CD4-positive, alpha-beta T cell treated with Interleukin-17A for 1 hour (primary cell): ENCODE measurements around the gene MYO10.
"Not testable (repeated sequence)": the region's sequence is repeated elsewhere in the genome, so short reads cannot be mapped to it uniquely, and the experiment has no call there.

Experiments used
- DNase-seq: peaks from one replicate; pipeline ENCODE4 v3.0.0-alpha.2; 2020

MYO10 gene

DNA sequence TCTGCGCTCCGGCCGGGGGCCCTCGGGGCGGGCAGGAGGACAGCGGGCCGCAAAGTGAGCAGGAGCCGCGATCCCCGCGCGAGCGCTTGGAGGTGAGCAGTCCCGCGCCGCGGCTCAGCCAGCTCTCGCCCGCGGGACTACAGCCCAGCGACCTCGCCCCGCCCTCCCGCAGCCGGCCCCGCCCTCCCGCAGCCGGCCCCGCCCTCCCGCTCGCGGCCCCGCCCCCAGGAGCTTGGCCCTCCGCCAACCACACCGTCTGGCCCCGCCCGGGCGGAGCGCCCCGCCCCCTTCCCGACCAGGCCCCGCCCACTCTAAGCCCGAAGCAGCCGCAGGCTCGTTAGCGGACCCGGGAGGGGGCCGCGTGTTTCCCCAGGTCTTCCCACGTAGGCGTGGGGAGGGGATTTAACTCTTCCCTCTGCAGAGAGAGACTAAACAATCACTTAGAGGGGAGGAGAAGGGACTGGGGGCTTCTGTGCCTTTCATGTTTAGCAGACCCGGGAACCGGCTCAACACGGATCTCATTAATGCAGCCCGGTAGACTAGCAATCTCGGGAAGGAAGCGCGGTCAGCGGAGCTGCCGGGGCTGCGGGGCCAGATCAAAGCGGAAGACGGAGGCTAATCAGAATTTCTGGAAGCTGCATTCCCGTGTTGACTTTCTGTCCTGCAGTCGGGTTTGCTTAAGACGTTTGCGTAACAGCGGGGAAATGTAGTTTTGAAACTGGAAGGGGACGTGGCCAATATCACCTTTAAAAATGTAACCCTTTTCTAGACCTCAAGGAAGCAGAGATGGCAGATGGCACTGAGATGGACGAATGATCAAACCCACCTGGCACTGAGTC, at the start of gene MYO10:
Gene MYO10, minus strand, starts transcription at position 139 of the 839 bp plus-strand sequence. CDS start 480 bp downstream, outside the sequence.
- DNase-seq: peak; percentile 3

DNA sequence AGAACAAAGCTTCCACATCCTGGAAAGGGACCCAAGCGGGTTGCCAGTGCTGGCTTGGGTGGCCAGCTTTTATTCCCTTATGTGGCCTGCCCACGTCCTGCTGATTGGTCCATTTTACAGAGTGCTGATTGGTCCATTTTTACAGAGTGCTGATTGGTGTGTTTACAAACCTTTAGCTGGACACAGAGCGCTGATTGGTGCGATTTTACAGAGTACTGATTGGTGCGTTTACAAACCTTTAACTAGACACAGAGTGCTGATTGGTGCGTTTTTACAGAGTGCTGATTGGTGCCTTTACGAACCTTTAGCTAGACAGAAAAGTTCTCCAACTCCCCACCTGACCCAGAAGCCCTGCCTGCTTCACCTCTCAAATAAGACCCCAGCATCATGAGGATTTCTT, 49.2 kb upstream of the MYO10 start:
- not testable (repeated sequence) for DNase-seq

DNA sequence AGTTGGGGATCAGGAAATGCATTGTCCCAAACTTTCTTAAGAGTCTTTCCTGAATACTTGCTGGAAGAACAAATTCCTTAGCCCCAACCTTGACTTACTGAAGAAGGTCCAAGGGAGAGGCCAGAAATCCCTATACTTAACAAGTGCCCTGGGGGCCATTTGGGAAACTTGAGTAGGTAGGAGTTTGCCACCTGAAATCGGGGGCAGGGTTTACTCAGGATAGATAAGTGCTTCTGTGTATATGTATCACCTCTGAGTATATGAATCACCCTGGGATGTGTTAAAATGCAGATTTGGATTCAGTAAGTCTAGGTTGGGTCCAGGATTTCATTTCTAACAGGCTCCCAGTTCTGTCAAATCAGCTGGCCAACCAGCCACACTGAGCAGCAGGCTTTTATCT, 47.9 kb upstream of the MYO10 start:
- no peak for DNase-seq

DNA sequence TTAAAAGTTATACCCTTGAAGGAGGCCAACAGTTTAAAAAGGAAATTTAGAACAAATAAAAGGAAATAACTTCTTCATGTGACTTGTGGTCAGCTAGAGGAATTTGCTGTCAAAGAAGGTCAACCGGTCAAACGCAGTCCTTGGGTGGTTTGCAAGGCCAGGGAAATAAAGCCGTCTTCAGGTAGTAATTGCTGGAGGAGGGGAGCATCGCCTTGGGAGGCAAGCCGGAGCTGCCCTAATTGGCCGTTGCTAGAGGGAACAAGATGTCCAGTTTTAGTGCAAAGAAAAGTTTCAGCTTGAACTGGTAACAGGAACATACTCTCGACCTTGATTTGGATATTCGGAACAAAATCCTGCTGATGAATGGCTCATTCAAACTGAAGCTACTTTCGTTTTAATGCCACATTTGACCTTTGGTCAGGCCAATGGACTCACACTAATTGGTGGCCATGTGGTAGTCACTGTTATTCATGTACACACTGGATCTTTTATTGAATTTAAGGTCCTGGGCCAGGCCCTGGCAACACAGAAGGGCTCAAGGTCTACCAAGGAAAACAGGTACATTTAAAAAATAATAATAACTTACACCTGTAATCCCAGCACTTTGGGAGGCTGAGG, 47.0 kb upstream of the MYO10 start:
- DNase-seq: no peak

DNA sequence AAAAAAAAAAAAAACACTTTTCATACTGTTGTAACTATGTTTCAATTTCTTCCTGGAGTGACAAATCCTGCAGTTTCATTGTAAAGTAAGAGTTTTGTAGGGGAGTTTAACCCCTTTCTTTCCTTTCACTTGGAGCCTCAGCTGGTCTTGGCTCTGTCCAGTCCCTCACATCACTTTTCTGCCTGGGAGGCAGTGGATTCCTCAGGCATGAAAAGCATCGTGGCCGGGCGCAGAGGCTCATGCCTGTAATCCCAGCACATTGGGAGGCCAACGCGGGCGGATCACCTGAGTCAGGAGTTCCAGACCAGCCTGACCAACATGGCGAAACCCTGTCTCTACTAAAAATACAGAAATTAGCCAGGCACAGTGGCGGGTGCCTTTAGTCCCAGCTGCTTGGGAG, 45.6 kb upstream of the MYO10 start:
- DNase-seq: no peak

DNA sequence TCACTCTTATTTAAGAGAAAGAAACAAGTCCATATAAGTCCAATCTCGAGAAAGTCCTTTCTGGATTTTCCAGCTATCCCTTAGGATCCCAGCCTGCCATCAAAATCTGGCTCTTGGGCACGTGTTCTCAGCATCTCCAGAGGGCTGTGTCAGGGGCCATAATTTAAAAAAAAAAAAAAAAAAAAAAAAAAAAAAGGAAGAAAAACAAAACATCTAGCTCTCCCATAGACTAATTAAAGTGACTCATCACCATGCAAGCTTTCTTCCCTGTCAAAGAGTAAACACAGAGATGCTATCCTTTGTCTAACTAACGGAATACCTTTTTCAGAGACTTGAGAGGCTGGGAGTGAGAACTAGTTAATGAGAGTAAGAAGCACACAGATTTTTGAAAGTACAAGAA, 44.9 kb upstream of the MYO10 start:
- DNase-seq: no peak

DNA sequence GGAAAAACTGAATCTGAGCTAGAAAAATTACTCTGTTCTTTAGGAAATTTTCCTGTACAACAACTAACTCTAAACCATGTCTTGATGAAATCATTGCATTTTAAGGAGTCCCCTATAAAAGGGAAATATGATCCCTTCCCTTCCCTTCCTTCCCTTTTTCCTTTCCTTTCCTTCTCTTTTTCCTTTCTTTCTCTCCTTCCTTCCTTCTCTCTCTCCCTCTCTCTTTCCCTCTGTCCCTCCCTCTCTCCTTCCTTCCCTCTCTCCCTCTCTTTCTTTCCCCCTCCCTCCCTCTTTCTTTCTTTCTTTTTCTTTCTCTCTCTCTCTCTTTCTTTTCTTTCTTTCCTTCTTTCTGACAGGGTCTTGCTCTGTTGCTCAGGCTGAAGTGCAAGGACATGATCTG, 42.2 kb upstream of the MYO10 start:
- no peak for DNase-seq

DNA sequence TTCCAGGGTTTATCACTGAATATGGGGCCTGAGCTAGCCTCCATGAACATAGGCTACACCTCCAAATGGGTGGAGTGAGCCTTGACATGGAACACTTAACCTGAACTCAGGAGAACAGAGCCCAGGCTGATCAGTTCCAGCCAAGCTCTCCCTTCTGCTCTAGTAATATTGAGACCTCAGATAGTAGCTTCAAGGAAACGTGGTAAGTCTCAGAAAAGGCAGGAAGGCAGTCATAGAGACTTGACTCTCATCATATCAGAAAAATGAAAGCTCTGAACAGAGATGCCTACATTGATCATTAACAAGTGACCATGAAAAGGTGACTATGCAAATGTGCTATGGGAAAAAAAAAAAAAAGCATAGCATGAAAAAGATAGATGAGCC, 40.5 kb upstream of the MYO10 start:
- DNase-seq: no peak

DNA sequence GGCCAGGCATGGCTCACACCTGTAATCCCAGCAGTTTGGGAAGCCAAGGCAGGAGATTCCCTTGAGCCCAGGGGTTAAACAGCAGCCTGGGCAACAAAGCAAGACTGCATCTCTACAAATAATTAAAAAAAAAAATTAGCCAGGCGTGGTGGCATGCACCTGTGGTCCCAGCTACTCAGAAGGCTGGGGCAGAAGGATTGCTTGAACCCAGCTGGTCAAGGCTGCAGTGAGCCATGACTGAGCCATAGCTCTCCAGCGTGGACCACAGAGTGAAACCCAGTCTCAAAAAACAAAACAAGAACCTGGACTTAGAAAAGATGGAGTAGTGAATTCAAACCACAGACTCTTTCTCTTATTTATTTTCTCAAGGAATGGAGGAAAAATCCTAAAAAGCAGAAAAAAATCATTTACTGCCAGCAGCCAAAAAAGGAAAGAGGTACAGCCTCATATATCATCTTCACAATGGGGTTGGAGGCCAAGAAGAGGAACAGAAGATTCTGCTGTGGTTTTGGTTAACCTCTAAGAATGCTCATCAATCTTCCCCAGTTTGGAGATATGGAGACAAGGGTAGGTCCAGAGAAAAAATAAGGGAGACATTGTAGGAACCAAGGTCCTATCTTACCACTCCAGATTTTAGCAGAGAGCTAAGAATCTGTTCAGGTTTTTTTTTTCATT, 40.0 kb upstream of the MYO10 start:
- no peak for DNase-seq

DNA sequence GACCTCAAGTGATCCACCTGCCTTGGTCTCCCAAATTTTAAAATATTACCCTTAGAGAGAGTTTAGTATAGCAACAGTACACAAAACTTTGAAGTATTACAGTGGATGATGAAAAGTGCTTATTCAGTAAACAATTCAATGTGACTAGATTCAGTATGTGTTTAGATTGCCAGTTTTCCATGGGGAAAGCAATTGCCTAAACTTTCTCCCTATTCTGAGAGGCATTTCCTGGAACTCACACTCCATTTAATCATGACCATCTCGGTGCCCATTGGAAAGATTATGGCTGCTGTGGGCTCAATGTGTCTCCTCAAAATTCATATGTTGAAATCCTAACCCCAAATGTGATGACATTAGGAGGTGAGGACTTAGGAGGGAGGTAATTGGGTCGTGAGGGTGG, 38.9 kb upstream of the MYO10 start:
- DNase-seq: no peak

DNA sequence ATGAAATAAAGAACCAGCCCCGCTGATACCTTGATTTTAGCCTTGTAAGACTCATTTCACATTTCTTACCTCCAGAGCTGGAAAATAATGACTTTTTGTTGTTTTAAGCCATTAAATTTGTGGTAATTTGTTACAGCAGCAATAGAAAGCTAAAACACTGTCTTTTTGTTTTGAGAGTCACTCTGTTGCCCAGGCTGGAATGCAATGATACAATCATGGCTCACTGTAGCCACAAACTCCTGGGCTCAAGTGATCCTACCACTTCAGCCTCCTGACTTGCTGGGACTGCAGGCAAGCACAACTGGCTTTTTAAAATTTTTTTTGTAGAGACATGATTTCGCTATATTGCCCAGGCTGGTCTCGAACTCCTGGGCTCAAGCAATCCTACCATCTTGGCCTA, 34.7 kb upstream of the MYO10 start:
- DNase-seq: no peak

DNA sequence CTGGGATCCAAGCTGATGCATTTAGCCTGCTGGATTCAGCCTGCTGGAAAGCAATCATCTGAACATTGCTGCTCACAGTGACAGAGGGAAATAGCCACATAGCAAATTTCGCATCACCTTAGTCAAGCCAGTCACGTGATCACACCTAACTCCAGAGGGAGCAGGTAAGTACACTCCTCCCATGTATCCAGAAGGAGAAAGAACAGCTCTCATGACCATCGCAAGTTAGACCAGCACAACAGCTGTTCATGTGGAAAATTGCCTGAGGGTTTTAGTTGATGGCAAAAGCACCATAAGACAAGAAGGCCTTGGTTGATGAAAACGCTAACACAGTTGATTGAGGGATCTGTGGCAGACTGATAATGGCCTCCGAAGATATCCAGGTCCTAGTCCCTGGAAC, 34.2 kb upstream of the MYO10 start:
- no peak for DNase-seq

DNA sequence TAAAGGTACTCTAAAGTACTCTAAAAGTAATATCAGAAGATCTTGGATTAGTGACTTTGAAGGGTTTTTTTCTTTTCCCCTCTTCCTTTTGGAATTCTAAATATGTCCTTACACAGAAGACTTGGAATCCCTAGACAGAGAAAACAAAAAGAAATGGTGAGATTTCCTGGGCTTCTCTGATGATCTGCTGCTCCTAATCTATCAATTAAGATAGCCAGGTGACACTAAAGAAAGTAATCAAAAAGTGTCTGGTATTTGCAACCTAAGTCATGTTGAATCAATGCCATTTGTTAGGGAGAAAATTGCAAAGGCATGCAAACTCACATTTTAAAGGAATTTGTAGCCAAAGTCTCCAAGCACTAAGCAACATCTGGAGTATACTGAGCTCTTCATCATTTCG, 29.5 kb upstream of the MYO10 start:
- no peak for DNase-seq

DNA sequence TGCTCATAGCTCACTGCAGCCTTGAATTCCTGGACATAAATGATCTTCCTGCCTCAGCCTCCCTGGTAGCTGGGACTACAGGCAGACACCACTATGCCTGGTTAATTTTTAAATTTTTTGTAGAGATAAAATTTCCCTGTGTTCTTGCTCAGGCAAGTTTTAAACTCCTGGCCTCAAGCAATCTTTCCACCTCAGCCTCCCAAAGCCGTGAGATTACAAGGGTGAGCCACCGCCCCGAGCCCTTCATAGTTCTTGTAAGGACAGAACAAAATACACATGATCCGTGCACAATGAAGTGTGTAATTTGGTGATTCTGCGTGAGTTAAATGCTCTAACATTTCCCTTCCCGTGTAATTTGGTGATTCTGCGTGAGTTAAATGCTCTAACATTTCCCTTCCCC, 27.7 kb upstream of the MYO10 start:
- no peak for DNase-seq

DNA sequence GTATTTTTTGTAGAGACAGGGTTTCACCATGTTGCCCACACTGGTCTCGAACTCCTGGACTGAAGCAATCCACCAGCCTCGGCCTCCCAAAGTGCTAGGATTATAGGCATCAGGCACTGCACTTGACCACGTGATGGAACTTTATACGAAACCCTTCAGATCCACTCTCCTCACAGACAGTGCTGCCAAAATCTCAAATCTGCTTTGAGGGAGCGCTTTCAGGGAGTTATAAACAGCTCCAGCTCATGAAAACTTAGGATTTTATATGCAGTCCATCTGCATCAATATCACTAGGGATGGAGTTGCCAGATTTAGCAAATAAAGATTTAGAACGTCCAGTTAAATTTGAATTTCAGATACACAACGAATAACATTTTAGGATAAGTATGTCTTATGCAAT, 25.0 kb upstream of the MYO10 start:
- no peak for DNase-seq

DNA sequence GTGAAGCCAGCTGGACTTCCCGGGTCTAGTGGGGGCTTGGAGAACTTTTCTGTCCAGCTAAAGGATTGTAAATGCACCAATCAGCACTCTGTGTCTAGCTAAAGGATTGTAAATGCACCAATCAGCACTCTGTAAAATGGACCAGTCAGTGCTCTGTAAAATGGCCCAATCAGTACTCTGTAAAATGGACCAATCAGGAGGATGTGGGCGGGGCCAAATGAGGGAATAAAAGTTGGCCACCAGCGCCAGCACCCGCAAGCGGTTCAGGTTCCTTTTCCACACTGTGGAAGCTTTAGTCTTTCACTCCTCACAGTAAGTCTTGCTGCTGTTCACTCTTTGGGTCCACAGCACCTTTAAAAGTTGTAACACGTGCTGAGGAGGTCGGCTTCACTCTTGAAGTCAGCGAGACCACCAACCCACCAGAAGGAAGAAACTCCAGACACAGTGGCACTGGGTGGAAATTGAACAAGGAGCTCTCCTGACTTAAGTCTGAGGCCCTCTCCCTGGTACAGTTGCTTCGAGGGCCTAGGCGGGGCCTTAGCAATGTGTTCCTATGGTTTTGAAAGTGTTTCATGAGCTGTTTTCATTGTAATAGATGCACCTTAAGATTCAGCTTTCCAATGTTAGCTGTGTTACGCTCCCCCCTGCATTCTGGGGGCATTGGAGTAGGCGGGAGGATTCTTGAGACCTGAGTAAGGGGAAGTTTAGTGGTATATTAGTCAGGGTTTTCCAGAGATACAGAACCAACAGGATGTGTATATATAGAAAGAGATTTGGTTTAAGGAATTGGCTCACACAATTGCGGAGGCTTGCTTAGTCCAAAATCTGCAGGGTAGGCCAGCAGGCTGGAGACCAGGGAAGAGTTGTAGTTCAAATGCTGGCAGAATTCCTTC, 21.5 kb upstream of the MYO10 start:
- DNase-seq: no peak

DNA sequence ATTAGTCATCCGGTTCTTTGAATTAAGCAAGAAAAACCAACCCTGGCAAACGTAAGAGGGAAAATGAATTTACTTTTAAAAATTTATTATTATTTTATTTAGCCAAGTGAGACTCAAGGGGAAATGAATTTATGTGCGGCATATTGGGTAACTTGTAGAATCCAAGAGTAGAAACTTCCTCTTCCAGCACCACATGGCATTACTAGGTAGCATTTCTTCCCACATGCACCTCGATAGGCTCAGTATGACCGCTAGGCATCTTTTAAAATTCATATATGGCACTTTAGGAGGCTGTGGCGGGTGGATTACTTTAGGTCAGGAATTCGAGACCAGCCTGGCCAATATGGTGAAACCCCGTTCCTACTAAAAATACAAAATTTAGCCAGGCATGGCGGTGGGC, 17.6 kb upstream of the MYO10 start:
- no peak for DNase-seq

DNA sequence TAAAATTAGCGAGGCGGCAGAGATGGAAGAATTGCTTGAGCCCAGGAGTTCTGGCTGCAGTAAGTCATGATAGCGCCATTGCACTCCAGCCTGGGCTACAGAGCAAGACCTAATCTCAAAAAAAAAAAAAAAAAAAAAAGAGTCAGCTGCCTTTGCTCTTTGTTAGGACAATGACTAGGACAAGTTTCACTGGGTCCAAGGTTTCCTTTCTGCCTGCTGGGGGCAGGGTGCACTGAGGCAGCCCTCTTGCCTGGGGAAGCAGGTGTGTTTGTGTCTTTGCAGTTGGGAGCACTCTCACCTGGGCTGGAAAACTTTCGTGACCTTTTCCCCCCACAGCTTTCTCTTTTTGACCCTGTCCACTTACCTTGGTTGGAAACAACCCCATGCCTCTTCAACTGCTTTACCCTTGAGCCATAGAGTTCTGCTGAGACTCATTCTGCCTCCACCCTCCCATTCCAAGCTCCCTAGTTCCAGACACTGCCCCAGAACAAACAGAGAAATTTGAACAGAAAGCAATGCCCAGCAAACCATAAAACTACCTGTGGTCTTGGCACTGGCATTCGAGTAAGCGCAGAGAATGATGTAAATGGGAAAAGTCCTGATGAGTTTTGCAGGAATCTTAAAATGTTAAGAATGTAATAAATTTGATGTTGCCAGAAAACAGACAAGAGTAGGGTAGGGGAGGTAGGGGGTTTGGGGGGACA, 17.0 kb upstream of the MYO10 start:
- DNase-seq: no peak

DNA sequence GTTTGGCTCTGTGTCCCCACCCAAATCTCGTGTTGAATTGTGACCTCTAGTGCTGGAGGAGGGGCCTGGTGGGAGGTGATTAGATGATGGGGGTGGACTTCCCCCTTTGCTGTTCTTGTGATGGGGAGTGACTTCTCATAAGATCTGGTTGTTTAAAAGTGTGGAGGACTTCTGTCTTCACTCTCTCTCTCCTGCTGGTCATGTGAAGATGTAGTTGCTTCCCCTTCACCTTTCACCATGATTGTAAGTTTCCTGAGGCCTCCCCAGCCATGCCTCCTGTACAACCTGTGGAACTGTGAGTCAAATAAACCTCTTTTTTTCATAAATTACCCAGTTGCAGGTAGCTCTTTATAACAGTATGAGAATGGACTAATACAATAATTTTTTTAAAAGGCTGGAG, 10.6 kb upstream of the MYO10 start:
- no peak for DNase-seq

DNA sequence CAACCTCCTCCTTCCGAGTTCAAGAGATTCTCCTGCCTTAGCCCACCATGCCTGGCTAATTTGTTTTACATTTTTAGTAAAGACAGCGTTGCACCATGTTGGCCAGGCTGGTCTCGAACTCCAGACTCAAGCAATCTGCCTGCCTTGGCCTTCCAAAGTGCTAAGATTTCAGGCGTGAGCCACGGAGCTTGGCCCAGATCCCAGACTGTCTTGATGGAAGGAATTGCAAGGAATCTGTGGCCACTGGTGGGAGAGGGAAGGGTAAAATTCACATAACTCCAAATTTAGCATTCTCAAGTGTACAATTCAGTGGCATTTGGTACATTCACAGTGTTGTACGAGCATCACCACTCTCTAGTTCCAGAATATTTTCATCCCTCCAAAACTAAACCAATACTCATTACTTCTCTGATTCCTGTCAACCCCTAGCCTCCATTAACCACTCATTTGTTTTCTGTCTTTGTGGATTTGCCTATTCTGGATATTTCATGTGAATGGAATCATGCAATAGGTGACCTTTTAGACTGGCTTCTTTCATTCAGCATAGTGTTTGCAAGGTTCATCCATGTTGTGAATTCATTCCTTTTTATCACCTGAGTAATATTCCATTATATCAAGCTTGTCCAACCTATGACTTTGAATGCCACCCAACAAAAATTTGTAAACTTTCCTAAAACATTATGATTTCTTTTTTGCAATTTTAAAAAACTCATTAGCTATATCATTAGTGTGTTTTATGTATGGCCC, 8.9 kb upstream of the MYO10 start:
- DNase-seq: no peak

DNA sequence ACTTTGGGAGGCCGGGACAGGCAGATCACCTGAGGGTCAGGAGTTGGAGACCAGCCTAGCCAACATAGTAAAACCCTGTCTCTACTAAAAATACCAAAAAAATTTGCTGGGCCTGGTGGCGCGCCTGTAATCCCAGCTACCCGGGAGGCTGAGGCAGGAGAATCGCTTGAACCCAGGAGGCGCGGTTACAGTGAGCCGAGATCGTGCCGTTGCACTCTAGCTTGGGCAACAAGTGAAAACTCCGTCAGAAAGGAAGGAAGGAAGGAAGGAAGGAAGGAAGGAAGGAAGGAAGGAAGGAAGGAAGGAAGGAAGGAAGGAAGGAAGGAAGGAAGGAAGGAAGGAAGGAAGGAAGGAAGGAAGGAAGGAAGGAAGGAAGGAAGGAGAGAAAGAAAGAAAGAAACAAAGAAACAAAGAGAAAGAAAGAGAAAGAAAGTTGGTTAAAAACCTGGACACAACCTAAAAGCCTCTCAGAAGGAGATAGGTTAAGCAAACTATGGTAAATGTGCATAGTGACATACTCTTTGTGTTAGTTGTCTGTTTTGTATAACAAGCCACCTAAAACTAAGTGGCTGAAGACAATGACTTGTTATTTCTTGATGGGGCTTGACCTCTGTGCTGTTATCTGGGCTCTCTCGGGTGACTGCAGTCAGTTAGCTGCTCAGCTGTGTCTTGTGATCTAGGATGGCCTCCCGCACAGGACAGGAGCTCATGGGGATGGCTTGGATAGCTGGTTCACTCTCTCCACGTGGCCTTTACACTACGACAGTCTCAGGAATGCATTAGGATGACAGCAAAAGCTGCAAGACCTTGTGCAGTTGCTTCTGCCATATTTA, 8.0 kb upstream of the MYO10 start:
- DNase-seq: no peak
